ENCODE measurements around the gene EBF3.
"Not testable (repeated sequence)": the region's sequence is repeated elsewhere in the genome, so short reads cannot be mapped to it uniquely, and the experiment has no call there.

The EBF3 gene

GRCh38 chr10:129927351-129928120 lies 36.5 kb downstream of the EBF3 start:
- no peak for DNase-seq

- no peak for DNase-seq
These were observed 37.7 kb downstream of the EBF3 start for GRCh38 chr10:129926066-129927055.

- DNase-seq: no peak
These were observed 39.5 kb downstream of the EBF3 start for GRCh38 chr10:129924375-129925085.

GRCh38 chr10:129922598-129923123 lies 41.4 kb downstream of the EBF3 start:
- DNase-seq: no peak

- DNase-seq: no peak
These were observed 42.1 kb downstream of the EBF3 start for GRCh38 chr10:129921801-129922597.

- no peak for DNase-seq
These were observed 42.9 kb downstream of the EBF3 start for GRCh38 chr10:129921065-129921670.

GRCh38 chr10:129920187-129920586 lies 43.9 kb downstream of the EBF3 start:
- not testable (repeated sequence) for DNase-seq

GRCh38 chr10:129919358-129919757 lies 44.7 kb downstream of the EBF3 start:
- DNase-seq: no peak

GRCh38 chr10:129918836-129919235 lies 45.2 kb downstream of the EBF3 start:
- no peak for DNase-seq

- no peak for DNase-seq
These were observed 45.7 kb downstream of the EBF3 start for GRCh38 chr10:129918401-129918800.

- DNase-seq: no peak
These were observed 46.1 kb downstream of the EBF3 start for GRCh38 chr10:129917936-129918335.

GRCh38 chr10:129916506-129916995 lies 47.5 kb downstream of the EBF3 start:
- no peak for DNase-seq

GRCh38 chr10:129915526-129916378 lies 48.3 kb downstream of the EBF3 start:
- DNase-seq: no peak

GRCh38 chr10:129914960-129915359 lies 49.1 kb downstream of the EBF3 start:
- DNase-seq: no peak

- no peak for DNase-seq
These were observed 49.8 kb downstream of the EBF3 start for GRCh38 chr10:129914153-129914855.

- no peak for DNase-seq
These were observed 50.9 kb downstream of the EBF3 start for GRCh38 chr10:129912986-129913695.

- DNase-seq: no peak
These were observed 51.7 kb downstream of the EBF3 start for GRCh38 chr10:129912166-129912917.

- DNase-seq: no peak
These were observed 52.5 kb downstream of the EBF3 start for GRCh38 chr10:129911451-129912165.
